ENCODE measurements around the gene PAQR7.

Gene PAQR7

DNA sequence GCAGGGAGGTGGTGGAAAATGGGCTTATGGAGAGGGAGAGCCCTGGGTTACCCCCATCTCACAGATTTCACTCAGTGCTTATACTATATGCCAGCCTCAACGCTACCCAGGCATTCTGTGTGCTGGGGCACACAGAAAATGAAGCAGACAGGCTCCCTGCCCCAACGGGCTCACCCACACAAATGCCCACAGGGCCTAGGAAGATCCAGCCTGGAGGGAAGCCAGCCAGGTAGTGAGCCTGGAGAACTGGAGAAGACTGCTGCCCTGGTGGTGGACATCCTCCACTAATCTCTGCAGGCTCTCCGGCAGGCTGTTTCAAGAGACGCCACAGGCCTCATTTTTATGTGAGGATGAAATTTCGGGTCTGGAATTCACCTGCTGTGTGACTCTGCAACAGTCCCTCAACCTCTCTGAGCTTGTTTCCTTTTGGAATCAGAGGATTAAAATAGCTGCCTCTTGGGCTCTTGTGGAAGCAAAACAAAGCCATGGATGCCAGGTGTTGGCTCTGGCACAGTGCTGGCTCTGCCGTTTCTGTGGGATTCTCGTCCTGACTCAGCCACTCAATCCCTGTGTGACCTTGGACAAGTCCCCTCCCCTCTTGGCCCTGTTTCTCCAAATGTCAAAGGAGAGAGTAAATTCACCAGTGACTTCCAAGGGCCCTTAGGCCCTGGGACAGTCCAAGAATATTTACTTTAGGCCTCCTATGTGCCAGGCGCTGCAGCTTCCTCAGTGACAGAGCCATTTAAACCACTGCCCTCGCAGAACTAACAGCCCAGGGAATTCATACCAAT is 3.6 kb downstream of the PAQR7 start:
- DNase-seq: no peak

DNA sequence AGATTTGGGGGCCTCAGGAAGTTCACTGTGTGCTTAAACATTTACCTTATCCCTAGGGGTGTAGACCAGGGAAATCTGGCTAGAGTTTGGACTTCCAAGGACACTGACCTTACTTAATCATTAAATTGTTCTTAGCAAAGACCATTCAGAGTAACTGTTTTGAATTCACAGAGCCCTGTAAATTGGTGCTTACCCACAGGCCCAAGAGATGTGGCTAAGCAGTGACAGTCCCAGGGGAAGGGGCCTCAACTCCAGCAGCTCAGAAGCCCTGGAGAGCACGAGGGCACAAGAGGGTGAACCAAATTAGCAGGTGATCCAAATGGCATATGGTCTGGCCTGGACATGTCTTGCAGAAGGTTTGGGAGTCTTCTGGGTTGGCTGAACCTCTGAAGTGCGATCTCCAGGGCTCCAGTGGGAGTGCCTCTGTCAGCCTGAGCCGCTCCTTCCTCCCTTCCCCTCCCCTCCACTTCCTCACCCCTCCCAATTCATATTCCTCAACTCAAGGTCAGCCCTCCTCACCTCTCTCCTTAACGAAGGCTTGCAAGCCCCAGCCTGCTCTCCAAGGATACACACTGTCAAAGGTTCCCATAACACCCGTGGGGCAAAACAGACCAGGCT is 4.3 kb downstream of the PAQR7 start:
- no peak for DNase-seq

DNA sequence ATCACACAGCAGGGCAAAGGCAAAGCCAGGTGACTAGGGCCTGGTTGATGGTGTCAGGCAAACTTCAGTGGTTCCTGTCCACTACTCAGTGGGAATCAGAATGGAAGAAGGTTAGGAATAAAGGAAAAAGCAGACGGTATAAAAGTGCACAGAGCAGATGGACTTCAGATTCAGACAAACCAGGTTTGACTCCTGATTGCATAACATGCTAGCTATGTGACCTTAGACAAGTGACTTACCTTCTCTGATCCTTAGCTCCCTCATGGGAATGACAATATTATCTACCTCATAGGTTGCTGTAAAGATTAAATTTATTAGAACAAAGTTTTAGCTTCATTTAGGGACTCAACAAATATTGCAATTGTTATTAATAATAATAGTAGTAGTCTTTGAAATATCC is 4.9 kb downstream of the PAQR7 start:
- DNase-seq: no peak

DNA sequence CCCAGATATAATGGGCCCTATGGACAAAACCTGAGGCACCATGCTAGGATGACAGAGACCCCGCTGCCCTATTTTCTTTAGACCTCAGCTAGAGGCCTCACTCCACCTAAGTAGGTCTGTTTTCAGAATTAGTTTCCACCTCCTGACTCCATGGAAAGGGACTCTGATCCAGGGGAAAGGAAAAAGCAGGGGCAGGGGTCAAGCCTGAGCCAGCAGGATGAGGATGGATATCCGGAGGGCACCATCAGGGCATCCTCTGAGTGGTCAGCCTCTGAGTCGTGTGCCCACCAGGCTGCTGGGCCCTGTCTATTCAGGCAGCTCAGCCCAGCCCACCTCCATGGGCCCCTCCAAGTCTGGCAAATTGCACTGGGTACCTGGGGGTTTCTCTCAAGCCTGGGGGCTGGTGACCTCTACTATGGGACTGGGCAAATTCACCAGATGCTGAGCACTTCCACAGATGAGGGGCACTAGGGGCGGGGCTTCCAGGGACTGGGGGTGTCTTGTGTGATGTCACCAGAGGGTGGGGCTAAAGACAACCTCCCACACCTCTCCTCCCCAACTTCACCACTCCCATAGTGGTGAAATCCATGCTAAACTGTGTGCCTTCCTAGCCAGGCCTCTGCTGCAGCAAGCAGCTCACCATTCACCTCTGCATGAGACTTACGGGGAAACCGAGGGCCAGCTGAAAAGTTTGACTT is 5.5 kb downstream of the PAQR7 start:
- no peak for DNase-seq

DNA sequence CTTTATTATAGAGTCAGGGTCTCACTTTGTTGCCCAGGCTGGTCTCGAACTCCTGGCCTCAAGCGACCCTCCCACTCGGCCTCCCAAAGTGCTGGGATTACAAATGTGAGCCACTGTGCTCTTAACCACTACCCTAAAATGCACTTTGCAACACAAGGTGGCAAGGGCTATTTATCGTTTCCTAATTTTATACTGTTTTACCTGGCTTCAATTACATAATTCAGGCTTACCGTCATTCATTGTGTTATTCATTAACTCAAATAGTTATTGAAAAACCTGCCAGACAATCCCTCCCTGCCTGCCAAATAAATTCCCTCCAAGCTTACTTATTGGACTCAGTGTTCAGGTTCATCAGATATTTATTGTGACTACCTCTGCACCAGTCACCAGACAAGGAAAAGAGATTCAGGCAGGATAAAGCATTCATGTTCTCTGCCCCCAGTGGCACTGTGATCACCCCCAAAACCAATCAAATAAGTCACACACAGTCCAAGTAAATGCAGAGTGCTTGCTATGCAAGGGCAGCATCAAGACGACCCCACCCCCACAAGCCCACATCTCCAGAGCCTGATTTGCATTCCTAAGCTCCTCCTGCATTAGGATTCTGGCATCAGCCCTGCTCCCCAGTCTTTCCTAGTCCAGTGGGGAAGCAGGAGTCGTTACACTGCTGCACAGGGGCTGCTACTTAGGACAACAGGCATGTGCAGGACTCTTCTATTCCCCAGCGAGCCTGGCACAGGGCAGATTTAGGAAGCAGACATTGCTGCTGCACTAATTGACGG is 8.1 kb downstream of the PAQR7 start:
- DNase-seq: no peak

DNA sequence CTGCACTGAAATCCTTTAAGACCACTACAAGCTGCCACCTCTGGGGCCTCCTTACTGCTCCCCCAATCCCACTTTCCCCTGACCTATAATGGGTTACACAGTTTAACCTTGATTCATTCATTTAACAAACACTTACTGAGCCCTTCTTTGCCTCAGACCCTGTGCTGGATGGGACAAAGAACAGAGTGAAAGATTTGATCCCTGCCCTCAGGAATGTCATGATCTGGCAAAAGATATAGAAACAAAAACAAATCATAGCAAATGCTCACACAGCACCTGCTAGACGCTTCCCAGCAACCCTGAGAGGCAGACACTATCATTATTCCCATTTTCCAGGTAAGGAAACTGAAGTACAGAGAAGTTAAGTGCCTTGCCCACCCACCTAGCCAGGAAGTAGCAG is 9.2 kb downstream of the PAQR7 start:
- DNase-seq: no peak

DNA sequence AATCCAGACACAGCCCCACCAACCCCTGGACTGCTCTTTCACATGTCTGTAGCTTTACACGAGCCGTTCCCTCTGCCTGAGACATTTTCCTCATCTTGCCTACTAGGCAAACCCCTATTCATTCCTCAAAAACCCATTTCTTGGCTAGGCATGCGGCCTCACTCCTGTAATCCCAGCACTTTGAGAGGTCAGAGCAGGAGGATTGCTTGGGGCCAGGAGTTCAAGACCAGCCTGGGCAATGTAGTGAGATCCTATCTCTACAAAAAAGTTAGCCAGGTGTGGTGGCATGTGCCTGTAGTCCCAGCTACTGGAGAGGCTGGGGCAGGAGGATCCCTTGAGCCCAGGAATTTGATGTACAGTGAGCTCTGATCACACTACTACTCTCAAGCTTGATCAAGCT is 11.1 kb downstream of the PAQR7 start:
- DNase-seq: no peak

DNA sequence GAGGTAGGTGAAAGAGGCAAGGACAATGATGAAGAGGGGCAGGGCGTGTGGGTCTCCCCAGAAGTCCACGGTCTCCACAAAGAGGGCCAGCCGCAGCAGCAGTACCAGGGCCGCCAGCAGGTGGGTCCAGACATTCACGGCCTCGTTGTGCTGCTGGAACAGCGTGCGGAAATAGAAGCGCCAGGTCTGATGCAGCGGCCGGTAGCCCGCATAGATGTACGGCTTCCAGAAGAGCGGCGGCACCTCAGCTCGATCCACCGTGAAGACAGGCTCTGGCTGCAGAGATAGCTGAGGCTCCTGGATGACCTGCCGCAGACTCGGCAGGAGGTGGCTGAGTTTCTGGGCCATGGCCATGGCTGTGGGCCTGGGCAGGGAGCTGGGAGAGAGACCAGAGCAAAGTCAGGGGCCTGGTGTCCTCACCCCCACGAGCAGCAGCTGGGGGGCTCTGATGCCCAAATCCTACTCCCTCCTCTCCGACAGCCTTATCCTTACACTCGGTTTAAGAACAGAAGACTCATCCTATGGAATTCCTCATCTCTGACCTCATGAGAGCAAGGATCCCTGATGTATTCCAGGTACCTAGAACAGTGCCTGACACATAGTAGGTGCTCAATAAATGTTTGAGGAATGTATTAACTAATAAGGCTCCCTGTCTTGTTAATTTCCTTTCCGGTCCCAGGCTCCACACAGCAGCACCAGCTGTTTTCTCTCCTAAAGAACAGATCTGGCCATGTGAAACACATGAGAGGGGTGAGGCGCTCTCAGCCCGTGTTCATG is 11.8 kb downstream of the PAQR7 start:
- DNase-seq: no peak

DNA sequence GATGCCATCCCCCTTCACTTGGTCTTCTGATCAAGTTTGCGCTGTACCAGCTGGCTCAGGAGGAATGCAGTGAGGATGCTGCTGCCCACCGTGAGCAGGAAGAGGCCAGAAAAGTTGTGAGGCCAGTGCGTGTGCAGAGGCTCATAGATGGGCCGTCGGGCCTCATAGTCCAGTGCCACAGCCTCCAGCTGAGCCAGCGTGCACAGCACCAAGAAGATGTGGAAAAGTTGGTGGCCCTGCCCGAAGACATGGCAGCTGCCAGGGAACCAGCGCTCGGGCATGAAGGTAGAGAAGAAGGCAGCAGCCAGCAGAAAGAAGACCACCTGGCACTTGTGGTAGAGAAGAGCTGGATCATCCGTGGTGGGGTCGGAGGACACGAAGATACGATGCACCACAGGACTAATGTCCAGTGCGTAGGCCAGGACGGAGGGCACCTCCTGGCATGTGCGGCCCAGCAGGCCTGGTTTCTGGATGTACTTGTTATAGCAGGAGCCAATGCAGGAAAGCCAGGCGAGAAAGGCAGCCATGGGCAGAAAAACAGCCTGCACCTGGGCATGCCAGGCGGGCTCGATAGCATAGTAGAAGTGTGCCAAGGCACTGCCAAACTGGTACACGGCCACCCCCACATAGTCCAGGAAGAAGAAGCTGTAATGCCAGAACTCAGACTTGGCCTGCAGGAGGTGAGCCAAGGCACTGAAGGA is 12.6 kb downstream of the PAQR7 start:
- no peak for DNase-seq

DNA sequence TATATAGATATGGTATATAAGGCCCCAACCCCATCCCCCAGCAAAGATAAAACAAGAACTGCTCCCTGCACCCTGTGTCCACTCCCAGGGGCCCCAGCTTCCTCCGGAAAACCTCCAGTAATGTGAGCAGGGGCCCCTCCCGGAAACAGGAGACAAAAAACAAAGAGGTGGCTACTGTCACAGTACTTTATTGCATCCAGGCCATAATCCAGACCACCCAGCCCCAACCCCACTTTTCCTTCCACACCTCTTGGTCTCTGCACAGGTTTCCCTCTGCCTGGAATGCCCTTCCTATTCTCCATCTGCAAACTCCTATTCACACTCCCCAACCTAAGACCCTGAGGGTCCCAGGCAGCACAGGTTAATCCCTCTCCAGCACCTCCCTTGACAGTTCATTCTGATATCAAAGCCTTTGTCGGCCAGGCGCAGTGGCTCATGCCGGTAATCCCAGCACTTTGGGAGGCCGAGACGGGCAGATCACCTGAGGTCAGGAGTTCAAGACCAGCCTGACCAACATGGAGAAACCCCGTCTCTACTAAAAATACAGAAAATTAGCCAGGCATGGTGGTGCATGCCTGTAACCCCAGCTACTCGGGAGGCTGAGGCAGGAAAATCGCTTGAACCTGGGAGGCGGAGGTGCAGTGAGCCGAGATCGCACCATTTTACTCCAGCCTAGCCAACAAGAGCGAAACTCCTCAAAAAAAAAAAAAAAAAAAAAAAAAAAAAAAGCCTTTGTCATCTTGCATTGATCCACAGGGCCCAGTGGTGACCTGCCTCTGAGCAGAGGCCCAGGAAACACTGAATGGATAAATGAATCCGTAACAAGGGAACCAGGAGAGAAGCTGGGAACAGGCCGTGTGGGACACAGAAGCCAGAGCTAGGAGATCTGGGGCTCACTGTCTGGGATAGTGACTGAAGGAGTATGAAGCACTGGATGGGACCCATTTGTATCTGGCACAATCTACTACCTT is 13.9 kb downstream of the PAQR7 start:
- peak in 1 of 2 donors; percentile 37 for DNase-seq

DNA sequence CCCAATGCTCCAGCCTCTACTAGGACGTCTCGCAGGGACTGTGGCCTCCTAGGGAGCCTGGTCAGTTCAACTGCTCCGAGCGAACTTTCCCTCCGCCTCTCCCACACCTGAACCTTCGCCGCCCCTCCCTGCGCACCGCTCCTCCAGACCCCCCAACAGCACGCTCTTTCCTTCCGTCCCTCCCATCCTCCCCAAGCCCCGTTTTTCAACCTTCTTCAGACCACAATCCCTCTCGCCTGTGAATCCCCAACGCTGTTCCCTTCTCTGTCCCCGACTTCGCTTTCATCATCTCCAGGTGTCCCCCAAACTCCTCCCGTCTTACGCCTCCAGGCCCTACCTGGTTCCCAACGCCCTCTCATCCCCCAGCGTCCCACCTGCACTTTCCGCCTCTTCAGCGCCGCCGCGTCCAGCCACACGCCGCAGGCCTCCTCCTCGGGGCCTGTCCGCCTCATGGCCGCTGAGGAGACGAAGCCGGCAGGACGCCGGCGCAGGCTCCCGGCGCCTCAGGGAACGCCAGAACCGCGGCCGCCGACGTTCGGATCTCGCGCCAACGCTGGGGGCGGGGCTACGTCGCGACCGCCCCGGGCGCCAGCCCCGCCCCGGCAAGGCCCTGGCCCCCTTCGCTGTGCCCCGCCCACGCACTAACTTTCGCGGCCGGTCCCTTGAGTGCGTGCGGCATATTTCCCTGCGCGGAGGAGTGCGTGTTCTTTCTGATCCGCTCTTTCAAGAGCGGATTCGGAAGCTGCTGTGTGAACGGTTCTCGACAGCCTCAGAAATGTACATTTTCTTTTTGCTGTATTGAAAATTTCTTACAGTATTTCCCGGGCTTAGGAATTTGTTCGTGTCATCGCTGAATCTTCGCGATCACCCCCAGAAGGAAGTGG is 16.4 kb downstream of the PAQR7 start, which contains the start of gene AUNIP:
TSS of gene AUNIP (minus strand) at position 552 of the 884 bp plus-strand sequence. CDS start at position 452, 100 bp downstream.
- DNase-seq: peak; percentile 66 to 78

DNA sequence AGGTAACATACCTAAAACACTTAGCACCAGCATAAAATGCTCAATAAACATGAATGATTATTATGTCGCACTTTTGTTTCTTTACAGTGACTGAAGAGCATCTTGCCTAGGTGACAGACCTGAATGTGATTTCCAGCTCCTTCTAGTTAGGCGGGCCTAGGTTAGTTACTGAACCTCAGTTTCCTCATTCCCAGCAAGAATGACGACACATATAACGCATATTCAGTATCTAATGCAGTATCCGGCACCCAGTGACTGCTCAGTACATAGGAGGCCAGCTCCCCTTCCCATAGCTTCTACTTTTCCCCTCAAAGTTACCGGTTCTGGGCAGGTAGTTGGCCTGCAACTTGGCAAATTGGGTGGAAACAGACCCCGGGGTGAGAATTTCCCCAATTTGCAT is 17.0 kb downstream of the PAQR7 start:
- DNase-seq: no peak

DNA sequence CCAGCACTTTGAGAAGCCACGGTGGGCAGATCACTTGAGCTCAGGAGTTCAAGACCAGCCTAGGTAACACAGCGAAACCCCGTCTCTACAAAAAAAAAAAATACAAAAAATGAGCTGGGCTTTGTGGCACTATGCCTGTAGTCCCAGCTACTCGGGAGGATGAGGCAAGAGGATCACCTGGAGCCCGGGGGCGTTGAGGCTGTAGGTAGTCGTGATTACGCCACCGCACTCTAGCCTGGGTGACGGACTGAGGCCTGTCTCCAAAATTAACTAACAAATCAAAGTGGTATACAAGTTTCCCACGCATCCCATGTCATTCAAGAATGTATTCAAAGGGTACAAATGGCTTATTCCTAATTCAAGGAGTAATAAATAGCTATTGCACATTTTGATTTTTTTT is 18.7 kb downstream of the PAQR7 start:
- DNase-seq: no peak

DNA sequence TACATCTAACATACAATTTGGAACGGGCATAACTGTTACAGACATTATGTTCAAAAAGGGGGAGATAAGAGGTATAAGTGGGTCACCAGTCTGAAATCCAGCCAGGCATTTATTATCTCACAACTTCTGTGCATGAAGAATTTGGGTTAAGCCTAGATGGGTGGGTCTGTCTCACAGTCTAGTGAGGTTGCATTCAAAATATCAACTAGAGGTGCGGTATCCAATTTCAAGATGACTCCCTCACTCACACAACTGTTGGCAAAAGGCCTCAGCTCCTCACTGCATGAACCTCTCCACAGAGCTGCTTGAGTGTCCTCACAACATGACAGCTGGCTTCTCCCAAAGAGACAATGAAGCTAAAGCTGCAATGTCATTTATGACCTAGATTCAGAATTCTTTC is 21.0 kb downstream of the PAQR7 start:
- no peak for DNase-seq

DNA sequence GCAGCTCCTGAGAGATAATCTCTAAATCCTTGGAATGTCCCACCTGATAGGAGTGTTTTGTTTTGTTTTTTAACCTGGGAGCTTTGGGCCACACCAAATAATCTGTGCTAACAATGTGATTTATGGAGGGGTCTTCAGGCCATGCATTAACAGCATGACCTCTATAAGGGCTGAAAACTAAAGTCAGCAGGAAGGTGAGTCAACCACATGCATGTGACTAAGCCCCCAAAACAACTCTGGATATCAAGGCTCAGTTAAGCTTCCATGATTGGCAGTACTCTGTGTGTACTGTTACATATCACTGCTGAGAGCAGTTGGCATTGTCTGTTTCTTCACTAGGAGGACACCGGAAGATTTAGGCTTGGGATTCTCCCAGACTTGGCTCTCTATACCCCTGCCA is 27.0 kb downstream of the PAQR7 start:
- DNase-seq: no peak

DNA sequence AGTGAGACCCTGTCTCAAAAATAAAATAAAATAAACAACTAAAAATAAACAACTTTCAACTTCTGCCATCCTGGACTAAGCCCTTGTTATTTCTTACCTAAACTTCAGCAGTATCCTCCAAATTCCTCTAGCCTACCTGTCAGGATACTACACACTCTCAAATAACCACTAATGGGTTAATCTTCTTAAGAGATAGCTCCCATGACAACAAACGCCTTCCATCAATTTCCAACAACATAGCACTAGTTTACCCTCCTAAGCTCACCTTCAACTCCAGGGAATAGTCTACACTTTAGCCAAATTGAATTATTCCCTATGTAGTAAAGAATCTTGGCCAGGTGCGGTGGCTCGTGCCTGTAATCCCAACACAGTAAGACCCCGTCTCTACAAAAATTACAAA is 27.6 kb downstream of the PAQR7 start:
- DNase-seq: no peak

DNA sequence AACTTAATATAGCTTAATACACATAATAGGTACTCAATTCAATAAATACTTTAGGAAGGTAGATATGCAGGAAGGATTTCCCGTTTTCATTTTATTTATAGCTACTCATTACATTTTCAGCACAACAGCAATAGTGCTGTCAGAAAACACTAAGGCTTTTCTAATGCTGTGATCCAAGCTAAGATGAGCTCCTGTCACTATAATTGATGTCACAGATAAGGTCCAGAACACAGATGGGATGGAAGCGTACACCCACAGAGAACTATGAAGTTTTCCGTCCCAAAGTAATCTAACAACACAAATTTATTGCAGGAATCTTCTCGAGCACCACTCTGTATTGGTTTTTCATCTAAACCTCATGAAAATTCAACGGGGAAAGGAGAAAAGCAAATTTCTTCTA is 29.8 kb downstream of the PAQR7 start:
- DNase-seq: no peak

DNA sequence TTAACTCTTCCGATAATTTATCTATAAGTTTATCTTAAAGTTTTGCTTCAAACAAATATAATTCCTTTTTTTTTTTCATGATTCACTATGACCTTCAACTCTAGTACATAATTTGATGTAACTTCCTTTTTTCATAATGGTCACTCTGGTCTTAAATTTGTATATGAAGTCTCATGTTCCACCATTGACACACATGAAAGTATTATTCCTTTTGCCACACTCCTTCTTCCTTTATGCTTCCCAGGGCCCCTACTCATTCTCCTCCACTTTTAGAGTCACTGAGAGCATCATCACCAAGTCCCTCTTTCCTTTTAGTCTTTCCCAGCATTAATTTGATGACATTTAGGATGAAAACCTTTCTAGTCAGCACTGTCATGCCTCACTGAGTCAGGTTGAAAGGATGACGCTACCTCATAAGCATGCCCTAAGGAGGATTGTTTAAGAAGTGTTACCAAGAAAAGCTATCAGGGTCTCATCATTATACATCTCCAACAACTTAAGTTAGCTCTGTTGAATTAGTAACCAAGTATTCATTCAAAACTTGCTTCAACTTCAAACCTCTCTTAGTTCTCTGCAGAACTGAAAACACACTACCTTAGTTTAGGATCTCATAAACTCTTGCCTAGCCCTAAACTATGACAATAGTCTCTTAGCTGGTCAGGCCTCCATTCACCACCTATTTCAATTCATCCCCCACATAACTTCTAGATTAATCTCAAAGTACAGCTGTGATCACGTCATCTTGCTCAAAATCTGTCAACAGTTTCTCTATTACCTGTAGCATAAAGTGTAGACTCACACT is 30.8 kb downstream of the PAQR7 start:
- DNase-seq: no peak

DNA sequence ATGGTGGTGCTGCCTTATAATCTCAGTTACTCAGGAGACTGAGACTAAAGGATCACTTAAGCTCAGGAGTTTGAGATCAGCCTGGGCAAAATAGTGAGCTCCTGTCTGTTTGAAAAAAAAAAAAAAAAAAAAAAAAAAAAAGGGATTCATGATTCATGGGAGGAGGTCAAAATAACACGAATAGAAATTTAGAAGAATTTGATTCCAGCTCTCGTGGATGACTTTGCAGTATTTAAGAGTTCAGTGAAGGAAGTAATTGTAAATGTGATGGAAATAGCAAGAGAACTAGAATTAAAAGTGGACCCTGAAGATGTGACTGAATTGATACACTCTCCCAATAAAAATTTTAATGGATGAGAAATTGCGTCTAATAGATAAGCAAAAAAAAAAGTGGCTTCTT is 32.0 kb downstream of the PAQR7 start:
- no peak for DNase-seq

All from bone marrow (tissue), 2 donors.